Hematopoietic multipotent progenitor cell treated with erythropoietin and hydrocortisone succinate and interleukin-3 and kit ligand, for 6 days (in vitro differentiated cells): Measurements from ENCODE around the gene RGR.

Source experiments
- DNase-seq: peaks from one replicate; pipeline ENCODE4 v3.0.0-alpha.2; 2015

RGR gene

GRCh38 chr10:84224411-84225028, 20.3 kb upstream of the RGR start:
- DNase-seq: peak; percentile 43

GRCh38 chr10:84225427-84226173, 19.3 kb upstream of the RGR start, which contains the start of gene LRIT2:
Gene LRIT2, minus strand, starts transcription at chr10:84225544. Its CDS starts 24 bp downstream, at chr10:84225520.
- DNase-seq: no peak

- DNase-seq: no peak
Measured at GRCh38 chr10:84226616-84227015, 18.2 kb upstream of the RGR start.

GRCh38 chr10:84227810-84228209, 17.0 kb upstream of the RGR start:
- no peak for DNase-seq

GRCh38 chr10:84230359-84230758, 14.5 kb upstream of the RGR start:
- no peak for DNase-seq

GRCh38 chr10:84232376-84232775, 12.5 kb upstream of the RGR start:
- DNase-seq: no peak

GRCh38 chr10:84233940-84234339, 10.9 kb upstream of the RGR start:
- no peak for DNase-seq

GRCh38 chr10:84234479-84234878, 10.4 kb upstream of the RGR start:
- DNase-seq: no peak

GRCh38 chr10:84235096-84235495, 9.8 kb upstream of the RGR start:
- no peak for DNase-seq

GRCh38 chr10:84236807-84237198, 8.1 kb upstream of the RGR start:
- DNase-seq: no peak

GRCh38 chr10:84237199-84238051, 7.4 kb upstream of the RGR start:
- peak; percentile 4 for DNase-seq

GRCh38 chr10:84238909-84239308, 5.9 kb upstream of the RGR start:
- DNase-seq: no peak

- DNase-seq: no peak
Measured at GRCh38 chr10:84241185-84241790, 3.6 kb upstream of the RGR start, which contains the start of gene LRIT1. Gene LRIT1, minus strand, starts transcription at chr10:84241546. Its CDS starts 107 bp downstream, at chr10:84241439.

- DNase-seq: no peak
Measured at GRCh38 chr10:84243759-84244158, 1.1 kb upstream of the RGR start.

- no peak for DNase-seq
Measured at GRCh38 chr10:84247496-84247895, 2.6 kb downstream of the RGR start.

GRCh38 chr10:84248794-84249193, 3.9 kb downstream of the RGR start:
- no peak for DNase-seq

- DNase-seq: no peak
Measured at GRCh38 chr10:84254552-84255478, 10.0 kb downstream of the RGR start.

- peak; percentile 62 for DNase-seq
Measured at GRCh38 chr10:84256510-84257342, 11.9 kb downstream of the RGR start.

GRCh38 chr10:84257343-84258020, 12.6 kb downstream of the RGR start:
- no peak for DNase-seq

- DNase-seq: no peak
Measured at GRCh38 chr10:84258034-84258695, 13.3 kb downstream of the RGR start.
